SHP77 treated with DMSO at 0.1 percent for 48 hours (cell line): Measurements from ENCODE around the gene SIGLEC9.
"Not testable (repeated sequence)": the region's sequence is repeated elsewhere in the genome, so short reads cannot be mapped to it uniquely, and the experiment has no call there.

Source experiments
- DNase-seq: peaks from one replicate; lab custom pipeline; 2025; lab: John Stamatoyannopoulos, UW

Gene SIGLEC9

GRCh38 chr19:51123802-51124201, 904 bp upstream of the SIGLEC9 start:
- no peak for DNase-seq

GRCh38 chr19:51124216-51124615, 490 bp upstream of the SIGLEC9 start:
- no peak for DNase-seq

GRCh38 chr19:51125421-51126075, 842 bp downstream of the SIGLEC9 start:
- no peak for DNase-seq

GRCh38 chr19:51127032-51127431, 2.3 kb downstream of the SIGLEC9 start:
- no peak for DNase-seq

- no peak for DNase-seq
Observed at GRCh38 chr19:51127755-51128154, 3.0 kb downstream of the SIGLEC9 start.

GRCh38 chr19:51128227-51128626, 3.5 kb downstream of the SIGLEC9 start:
- DNase-seq: no peak

- no peak for DNase-seq
Observed at GRCh38 chr19:51129716-51130115, 5.0 kb downstream of the SIGLEC9 start.

GRCh38 chr19:51131780-51132680, 7.3 kb downstream of the SIGLEC9 start:
- DNase-seq: no peak

GRCh38 chr19:51135004-51135403, 10.3 kb downstream of the SIGLEC9 start:
- no peak for DNase-seq

GRCh38 chr19:51135986-51136762, 11.5 kb downstream of the SIGLEC9 start:
- no peak for DNase-seq

- no peak for DNase-seq
Observed at GRCh38 chr19:51136851-51137551, 12.3 kb downstream of the SIGLEC9 start.

GRCh38 chr19:51137792-51138425, 13.2 kb downstream of the SIGLEC9 start:
- DNase-seq: no peak

- no peak for DNase-seq
Observed at GRCh38 chr19:51138549-51138979, 13.9 kb downstream of the SIGLEC9 start.

- no peak for DNase-seq
Observed at GRCh38 chr19:51139299-51140014, 14.8 kb downstream of the SIGLEC9 start.

GRCh38 chr19:51140441-51140840, 15.7 kb downstream of the SIGLEC9 start:
- no peak for DNase-seq

- DNase-seq: no peak
Observed at GRCh38 chr19:51141181-51141580, 16.5 kb downstream of the SIGLEC9 start.

- no peak for DNase-seq
Observed at GRCh38 chr19:51142119-51142518, 17.4 kb downstream of the SIGLEC9 start, which contains the start of gene SIGLEC7. TSS of gene SIGLEC7 (plus strand) at chr19:51142301. CDS start at chr19:51142370, 69 bp downstream.

GRCh38 chr19:51142809-51143475, 18.2 kb downstream of the SIGLEC9 start:
- not testable (repeated sequence) for DNase-seq

GRCh38 chr19:51143486-51143885, 18.8 kb downstream of the SIGLEC9 start:
- DNase-seq: no peak

- DNase-seq: no peak
Observed at GRCh38 chr19:51144482-51145045, 19.9 kb downstream of the SIGLEC9 start.
